GM18502 (cell line): ENCODE data around the gene FOXP4.

Experiments used
- ATAC-seq: cut with Tn5 transposase; IDR thresholded peaks from one replicate; pipeline ENCODE4 v1.9.1; 2021; ENCODE audit warnings: mild to moderate bottlenecking; ENCODE audit not compliant: unreplicated experiment, poor library complexity

Gene FOXP4

GRCh38 chr6:41580690-41581089, 34.5 kb downstream of the FOXP4 start:
- ATAC-seq: no peak

GRCh38 chr6:41581381-41581991, 35.3 kb downstream of the FOXP4 start:
- ATAC-seq: no peak

GRCh38 chr6:41582540-41582939, 36.4 kb downstream of the FOXP4 start:
- no peak for ATAC-seq

GRCh38 chr6:41583565-41583964, 37.4 kb downstream of the FOXP4 start:
- no peak for ATAC-seq

GRCh38 chr6:41584205-41584604, 38.0 kb downstream of the FOXP4 start:
- no peak for ATAC-seq

- ATAC-seq: no peak
These were observed 38.6 kb downstream of the FOXP4 start for GRCh38 chr6:41584668-41585205.

- no peak for ATAC-seq
These were observed 39.4 kb downstream of the FOXP4 start for GRCh38 chr6:41585605-41586004.

- no peak for ATAC-seq
These were observed 40.2 kb downstream of the FOXP4 start for GRCh38 chr6:41586252-41587007.

GRCh38 chr6:41587131-41587879, 41.1 kb downstream of the FOXP4 start:
- ATAC-seq: no peak

GRCh38 chr6:41588111-41588510, 41.9 kb downstream of the FOXP4 start:
- no peak for ATAC-seq

GRCh38 chr6:41589223-41589622, 43.0 kb downstream of the FOXP4 start:
- no peak for ATAC-seq

GRCh38 chr6:41589636-41590622, 43.7 kb downstream of the FOXP4 start:
- no peak for ATAC-seq

GRCh38 chr6:41591122-41591521, 44.9 kb downstream of the FOXP4 start:
- no peak for ATAC-seq

- no peak for ATAC-seq
These were observed 45.8 kb downstream of the FOXP4 start for GRCh38 chr6:41591859-41592502.

- no peak for ATAC-seq
These were observed 47.2 kb downstream of the FOXP4 start for GRCh38 chr6:41593406-41593805.

- ATAC-seq: no peak
These were observed 47.7 kb downstream of the FOXP4 start for GRCh38 chr6:41593839-41594238.

- ATAC-seq: no peak
These were observed 48.1 kb downstream of the FOXP4 start for GRCh38 chr6:41594326-41594725.

- ATAC-seq: no peak
These were observed 48.6 kb downstream of the FOXP4 start for GRCh38 chr6:41594766-41595165.

- ATAC-seq: no peak
These were observed 49.0 kb downstream of the FOXP4 start for GRCh38 chr6:41595166-41595565.
